A549 treated with CpdA at 1 μM for 4 hours (cell line): ENCODE measurements around the gene SLC35A5. TPM values are rescaled to one million over a fixed set of nuclear protein-coding genes. Genes with fewer than 3 reads are reported as not detected.

Experiments used
- total RNA-seq: library from RNA; stranded (reverse); fragments of 200-300 nt; extraction: Qiagen RNA extraction; gene quantifications from 5 replicates; pipeline ENCODE4 v1.2.3, GENCODE V29; 2022; ENCODE audit warnings: low read depth

The SLC35A5 gene, protein sequence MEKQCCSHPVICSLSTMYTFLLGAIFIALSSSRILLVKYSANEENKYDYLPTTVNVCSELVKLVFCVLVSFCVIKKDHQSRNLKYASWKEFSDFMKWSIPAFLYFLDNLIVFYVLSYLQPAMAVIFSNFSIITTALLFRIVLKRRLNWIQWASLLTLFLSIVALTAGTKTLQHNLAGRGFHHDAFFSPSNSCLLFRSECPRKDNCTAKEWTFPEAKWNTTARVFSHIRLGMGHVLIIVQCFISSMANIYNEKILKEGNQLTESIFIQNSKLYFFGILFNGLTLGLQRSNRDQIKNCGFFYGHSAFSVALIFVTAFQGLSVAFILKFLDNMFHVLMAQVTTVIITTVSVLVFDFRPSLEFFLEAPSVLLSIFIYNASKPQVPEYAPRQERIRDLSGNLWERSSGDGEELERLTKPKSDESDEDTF
- total RNA-seq, result 14.9 to 15.8 TPM (median 15.8 TPM) in 5 replicates

DNA sequence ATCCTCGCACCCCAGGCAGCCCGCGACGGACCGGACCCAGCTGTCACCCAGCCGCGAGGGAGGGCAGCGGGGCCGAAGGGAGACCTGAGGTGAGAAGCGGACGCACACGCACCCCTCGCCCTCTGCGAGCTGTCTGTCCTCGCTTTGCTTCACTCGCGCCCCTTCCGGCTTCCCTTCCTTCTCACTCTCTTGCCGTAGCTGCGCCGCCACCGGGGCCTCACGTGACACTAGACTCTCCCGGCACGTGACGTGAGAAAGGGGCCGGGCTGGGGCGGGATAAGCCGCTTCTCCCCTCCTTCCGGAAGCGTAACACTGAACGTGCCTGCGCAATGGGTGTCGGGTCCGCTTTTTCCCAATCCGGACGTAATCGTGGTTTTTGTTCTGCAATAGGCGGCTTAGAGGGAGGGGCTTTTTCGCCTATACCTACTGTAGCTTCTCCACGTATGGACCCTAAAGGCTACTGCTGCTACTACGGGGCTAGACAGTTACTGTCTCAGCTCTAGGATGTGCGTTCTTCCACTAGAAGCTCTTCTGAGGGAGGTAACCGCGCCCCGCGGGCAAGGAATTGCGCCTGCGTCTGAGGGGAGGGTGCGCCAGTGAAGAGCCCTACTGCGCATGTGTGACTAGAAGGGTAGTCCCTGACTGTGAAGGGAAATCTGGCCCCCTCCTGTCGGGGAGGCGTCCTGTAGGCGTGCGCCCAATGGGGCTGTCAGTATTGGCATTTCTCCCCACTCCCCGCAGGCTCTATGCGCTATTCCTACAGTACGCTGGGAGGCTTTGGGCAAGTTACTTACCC is at the start of gene SLC35A5, which contains the start of gene ATG3:
Gene SLC35A5, plus strand, starts transcription at position 312 of the 796 bp plus-strand sequence. CDS start 1,359 bp downstream, outside the sequence.
Gene ATG3, minus strand, starts transcription at position 229 of the 796 bp plus-strand sequence. CDS start 434 bp downstream, outside the sequence.

Other genes with a start within 250 kb of the SLC35A5 start
- gene CD200, start 228.9 kb upstream of the SLC35A5 start, total RNA-seq, result not detected in 5 replicates
- 0.03 TPM in 1 of 5 replicates, not detected in the others for gene BTLA, start 62.6 kb upstream of the SLC35A5 start, total RNA-seq
- 39.5 to 55.5 TPM (median 47.6 TPM) in 5 replicates for gene ATG3, start 83 bp upstream of the SLC35A5 start, total RNA-seq
- 30.3 to 64.6 TPM (median 50.7 TPM) in 5 replicates for gene CCDC80, start 79.1 kb downstream of the SLC35A5 start, total RNA-seq